ENCODE data around the gene DOCK4.
A peak's percentile ranks its signal among the peaks of the same experiment; 100 is the strongest.

The DOCK4 gene

GRCh38 chr7:112001091-112001826 lies 204.9 kb downstream of the DOCK4 start:
- no peak for DNase-seq

GRCh38 chr7:111998326-111998725 lies 207.9 kb downstream of the DOCK4 start:
- no peak for DNase-seq

GRCh38 chr7:111997546-111997945 lies 208.7 kb downstream of the DOCK4 start:
- DNase-seq: no peak

- no peak for DNase-seq
Observed at GRCh38 chr7:111992601-111993000, 213.6 kb downstream of the DOCK4 start.

GRCh38 chr7:111990643-111991042 lies 215.6 kb downstream of the DOCK4 start:
- peak in 1 of 2 experiments; percentile 16 for DNase-seq

- no peak for DNase-seq
Observed at GRCh38 chr7:111987886-111988285, 218.3 kb downstream of the DOCK4 start.

- no peak for DNase-seq
Observed at GRCh38 chr7:111987115-111987826, 218.9 kb downstream of the DOCK4 start.

- DNase-seq: no peak
Observed at GRCh38 chr7:111986601-111987000, 219.6 kb downstream of the DOCK4 start.

GRCh38 chr7:111985798-111986197 lies 220.4 kb downstream of the DOCK4 start:
- no peak for DNase-seq

- DNase-seq: no peak
Observed at GRCh38 chr7:111982804-111983203, 223.4 kb downstream of the DOCK4 start.

- peak in 1 of 2 experiments; percentile 7 for DNase-seq
Observed at GRCh38 chr7:111982133-111982532, 224.1 kb downstream of the DOCK4 start.

- no peak for DNase-seq
Observed at GRCh38 chr7:111980725-111981124, 225.5 kb downstream of the DOCK4 start.

GRCh38 chr7:111975346-111975745 lies 230.9 kb downstream of the DOCK4 start:
- DNase-seq: no peak

- DNase-seq: no peak
Observed at GRCh38 chr7:111960984-111961383, 245.2 kb downstream of the DOCK4 start.

- DNase-seq: peak in 1 of 2 experiments; percentile 2
Observed at GRCh38 chr7:111958896-111959295, 247.3 kb downstream of the DOCK4 start.

- DNase-seq: no peak
Observed at GRCh38 chr7:111958431-111958830, 247.8 kb downstream of the DOCK4 start.

GRCh38 chr7:111955616-111956015 lies 250.6 kb downstream of the DOCK4 start:
- DNase-seq: no peak

GRCh38 chr7:111954474-111955381 lies 251.5 kb downstream of the DOCK4 start:
- no peak for DNase-seq

- no peak for DNase-seq
Observed at GRCh38 chr7:111954056-111954455, 252.1 kb downstream of the DOCK4 start.

GRCh38 chr7:111953611-111954010 lies 252.6 kb downstream of the DOCK4 start:
- peak; percentile 65 to 83 for DNase-seq

- no peak for DNase-seq
Observed at GRCh38 chr7:111952783-111953182, 253.4 kb downstream of the DOCK4 start.

- DNase-seq: no peak
Observed at GRCh38 chr7:111951052-111951451, 255.1 kb downstream of the DOCK4 start.

GRCh38 chr7:111942450-111943081 lies 263.6 kb downstream of the DOCK4 start:
- DNase-seq: no peak

Measured in NCI-H526 (cell line).